AG09319 (cell line): ENCODE measurements around the gene SIM2.

Source experiments
- DNase-seq: peaks from one replicate; pipeline ENCODE4 v3.0.0-alpha.2; 2010; ENCODE audit warnings: low read depth; ENCODE audit errors: extremely low read depth
- TF ChIP-seq, protein P1 (sequence below): IDR thresholded peaks from 2 replicates; pipeline ENCODE4 v1.5.1; 2011; ENCODE audit warnings: low read depth, mild to moderate bottlenecking, inconsistent platforms, low read length, moderate library complexity

The SIM2 gene

DNA sequence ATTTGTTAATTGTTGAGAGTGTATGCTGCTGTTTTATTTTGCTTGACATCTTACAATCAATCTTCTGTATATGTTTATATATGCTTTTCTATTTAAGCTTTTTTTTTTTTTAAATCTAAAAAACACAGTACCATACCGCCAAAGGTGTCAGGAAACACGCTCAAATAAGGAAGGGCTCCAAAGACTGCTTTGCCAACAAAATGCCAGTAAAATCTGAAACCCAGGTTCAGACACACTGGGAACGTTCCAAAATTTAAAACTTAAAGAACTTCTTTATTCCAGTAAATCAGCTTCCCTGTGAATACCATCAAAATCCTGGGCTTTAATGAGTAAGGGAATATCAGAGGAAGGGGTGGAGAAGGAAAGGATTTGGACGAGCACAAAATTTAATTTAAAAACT is 87.3 kb downstream of the SIM2 start:
- DNase-seq = no peak
- TF ChIP-seq, protein P1, sequence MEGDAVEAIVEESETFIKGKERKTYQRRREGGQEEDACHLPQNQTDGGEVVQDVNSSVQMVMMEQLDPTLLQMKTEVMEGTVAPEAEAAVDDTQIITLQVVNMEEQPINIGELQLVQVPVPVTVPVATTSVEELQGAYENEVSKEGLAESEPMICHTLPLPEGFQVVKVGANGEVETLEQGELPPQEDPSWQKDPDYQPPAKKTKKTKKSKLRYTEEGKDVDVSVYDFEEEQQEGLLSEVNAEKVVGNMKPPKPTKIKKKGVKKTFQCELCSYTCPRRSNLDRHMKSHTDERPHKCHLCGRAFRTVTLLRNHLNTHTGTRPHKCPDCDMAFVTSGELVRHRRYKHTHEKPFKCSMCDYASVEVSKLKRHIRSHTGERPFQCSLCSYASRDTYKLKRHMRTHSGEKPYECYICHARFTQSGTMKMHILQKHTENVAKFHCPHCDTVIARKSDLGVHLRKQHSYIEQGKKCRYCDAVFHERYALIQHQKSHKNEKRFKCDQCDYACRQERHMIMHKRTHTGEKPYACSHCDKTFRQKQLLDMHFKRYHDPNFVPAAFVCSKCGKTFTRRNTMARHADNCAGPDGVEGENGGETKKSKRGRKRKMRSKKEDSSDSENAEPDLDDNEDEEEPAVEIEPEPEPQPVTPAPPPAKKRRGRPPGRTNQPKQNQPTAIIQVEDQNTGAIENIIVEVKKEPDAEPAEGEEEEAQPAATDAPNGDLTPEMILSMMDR = no peak

DNA sequence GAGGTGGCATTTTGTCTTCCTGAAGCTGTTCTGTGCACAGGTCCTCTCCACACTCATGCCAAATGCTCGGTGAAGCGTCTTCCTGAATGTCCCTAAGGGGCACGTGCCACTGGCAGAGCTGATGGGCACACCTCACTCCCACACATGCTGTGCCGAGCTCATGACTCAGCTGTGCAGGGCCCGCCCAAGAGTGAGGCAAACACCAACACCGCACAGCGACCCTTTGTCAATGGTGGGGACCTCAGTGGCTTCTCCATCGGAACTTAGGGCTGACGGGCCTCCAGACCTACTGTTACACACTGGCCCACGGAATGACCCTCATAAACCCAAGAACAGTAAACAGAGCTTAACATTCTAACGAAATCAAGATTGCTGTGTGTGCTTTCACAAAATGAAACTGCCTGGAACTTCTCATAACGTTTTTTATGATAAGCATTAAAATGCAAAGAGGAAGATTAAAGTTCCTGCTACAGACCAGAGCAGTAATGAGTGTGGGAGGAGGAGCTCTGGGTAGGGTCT is 89.3 kb downstream of the SIM2 start:
- no peak for DNase-seq
- TF ChIP-seq, protein P1 = no peak

DNA sequence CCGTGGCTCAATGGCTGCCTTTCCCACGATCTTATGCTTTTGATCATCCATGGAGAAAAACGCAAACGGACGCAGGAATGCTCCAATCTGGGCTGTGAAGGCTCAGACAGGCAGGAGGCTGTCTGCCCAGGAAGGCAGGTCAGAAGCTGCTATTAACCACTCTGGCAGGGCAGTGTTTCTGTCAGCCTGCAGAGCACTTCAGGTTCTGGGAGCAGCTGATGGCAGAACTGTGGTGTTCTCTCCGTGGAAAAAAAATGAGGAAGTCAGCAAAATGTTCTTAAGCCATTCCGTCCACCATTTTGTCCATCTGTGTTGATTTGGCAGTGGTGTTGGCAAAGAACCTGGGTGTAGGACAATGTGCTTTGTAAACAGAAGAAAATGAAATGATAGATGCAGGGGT is 91.7 kb downstream of the SIM2 start:
- DNase-seq = no peak
- TF ChIP-seq, protein P1 = no peak

DNA sequence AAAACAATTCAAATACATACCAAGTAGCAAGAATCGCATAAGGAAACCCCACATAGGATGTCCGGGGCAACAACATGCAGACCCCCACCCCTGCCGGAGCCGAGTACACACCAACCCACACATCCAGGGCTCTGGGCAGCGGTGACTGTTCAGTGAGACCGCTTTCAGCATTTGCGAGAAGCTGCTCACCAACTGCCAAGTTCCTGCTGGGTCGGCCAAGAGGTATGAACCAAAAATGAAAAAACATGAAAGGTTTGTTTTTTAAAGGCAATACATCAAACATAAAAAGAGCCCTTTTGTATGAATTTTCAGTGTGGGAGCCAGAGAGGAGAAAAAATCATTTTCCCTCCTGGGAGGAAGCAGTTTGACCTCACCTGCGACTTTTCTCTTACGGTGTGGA is 92.3 kb downstream of the SIM2 start:
- TF ChIP-seq, protein P1 = no peak
- DNase-seq = no peak

DNA sequence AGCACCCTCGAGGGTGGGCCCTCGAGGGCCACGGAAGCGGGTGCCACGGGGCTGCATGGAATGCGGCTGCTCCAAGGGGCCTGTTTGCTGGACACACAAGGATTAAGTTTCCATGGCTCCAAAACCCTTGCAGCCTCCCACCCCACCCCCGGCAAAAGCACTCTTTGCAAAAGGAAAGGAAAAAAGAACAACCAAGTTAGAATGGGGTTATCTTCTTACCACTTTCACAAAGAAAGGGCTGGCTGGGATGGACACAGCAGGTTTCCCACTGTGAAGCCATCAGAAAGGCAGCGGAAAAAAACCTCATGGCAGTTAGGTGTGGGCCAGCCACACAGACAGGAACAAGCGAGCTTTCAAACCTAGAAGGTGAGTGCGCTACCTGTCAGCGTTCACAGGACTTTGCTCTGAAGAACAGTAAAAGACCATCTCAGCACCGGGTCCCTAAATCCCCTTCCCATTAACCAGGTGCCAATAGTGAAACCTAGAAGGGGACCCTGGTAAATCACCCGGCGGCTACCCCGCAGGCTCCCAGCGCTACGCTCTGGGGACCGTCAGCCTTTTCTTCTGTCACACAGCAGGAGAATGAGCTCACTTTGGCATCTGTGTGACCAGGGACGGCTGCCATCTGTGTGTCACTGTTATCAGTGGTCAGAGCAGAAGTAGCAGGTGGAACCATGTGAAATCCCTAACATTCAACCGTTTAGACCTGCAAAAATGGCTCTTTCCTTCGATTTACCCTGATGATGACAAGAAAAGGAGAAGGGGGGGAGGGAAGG is 93.0 kb downstream of the SIM2 start:
- no peak for DNase-seq
- TF ChIP-seq, protein P1 = no peak

DNA sequence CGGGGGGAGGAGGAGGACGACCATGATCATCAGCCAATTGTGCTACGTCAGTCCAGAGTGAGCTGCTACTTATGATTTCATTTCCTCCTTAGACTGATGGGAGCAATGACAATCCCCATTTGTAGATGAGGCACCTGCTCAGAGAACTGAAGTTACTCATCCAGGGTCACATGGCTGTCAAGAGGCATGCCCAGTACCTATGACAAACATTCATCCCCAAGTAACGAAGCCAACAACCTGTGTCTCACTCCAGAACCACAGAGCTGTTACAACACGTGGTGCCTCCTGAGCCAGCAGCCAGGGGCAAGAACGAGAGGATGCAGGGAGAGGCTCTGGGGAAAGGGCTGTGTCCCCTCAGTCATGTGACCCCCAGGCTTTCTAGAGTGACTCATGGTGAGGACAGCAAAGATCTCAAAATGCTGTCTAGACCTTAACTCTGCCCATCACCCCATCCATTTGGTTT is 93.6 kb downstream of the SIM2 start:
- no peak for DNase-seq
- TF ChIP-seq, protein P1 = no peak

DNA sequence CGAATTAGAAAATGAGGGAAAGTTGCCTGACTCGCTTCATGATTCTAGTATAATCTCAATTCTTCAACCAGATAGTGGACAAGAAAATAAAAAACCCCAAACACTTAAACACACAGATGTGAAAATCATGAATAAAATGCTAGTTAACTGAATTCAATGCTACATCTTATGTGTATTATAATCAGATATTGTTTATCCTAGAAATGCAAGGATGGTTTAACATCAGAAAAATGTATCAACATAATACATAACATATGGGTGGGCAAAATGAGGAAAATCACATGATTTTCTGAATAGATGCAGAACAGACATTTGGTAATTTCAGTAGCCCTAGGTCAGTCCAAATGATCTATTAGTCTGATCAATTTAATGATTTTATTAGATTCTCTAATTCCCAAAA is 97.2 kb downstream of the SIM2 start:
- TF ChIP-seq, protein P1 = no peak
- DNase-seq = no peak
